IPS-18c (cell line): ENCODE measurements around the gene SERPINB10.

Experiments
- H3K4me3 ChIP-seq: 2 replicates; pipeline ENCODE4 v1.7.0; 2013; ENCODE audit warnings: low read depth, mild to moderate bottlenecking, low read length, moderate library complexity; ENCODE audit not compliant: insufficient read depth
- H3K9me3 ChIP-seq: one replicate; pipeline ENCODE4 v1.6.1; 2013; ENCODE audit warnings: mild to moderate bottlenecking, low read length, moderate library complexity; ENCODE audit not compliant: control insufficient read depth, insufficient read depth

Gene SERPINB10

DNA sequence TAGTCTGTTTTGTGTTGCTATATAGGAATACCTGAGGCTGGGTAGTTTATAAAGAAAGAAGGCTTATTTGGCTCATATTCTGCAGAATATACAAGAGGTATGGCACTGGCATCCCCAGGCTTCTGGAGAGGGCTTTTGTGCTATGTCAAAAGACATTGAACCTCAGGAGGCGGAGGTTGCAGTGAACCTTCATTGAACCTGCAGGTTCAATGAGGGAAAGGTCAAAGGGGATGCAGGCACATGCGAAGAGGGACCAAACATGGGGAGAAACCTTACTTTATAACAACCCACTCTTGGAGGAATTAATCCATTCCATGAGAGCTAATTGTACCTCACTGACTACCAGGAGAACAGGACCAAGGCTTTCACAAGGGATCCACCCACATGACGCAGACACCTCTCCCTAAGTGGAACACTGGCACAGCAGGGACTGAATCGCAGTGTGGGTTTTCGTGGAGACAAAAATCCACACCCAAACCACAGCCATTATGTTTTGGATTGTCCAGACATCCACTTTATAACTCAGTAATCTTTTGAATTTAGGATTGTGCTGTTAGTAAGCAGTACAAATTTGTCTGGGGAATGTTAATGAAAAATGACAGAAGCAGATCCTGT, 58.1 kb downstream of the SERPINB10 start:
- Histone ChIP-seq H3K9me3 (no peaks in the 10 kb centered on the region), H3K4me3 (no peak overlapping the region)

DNA sequence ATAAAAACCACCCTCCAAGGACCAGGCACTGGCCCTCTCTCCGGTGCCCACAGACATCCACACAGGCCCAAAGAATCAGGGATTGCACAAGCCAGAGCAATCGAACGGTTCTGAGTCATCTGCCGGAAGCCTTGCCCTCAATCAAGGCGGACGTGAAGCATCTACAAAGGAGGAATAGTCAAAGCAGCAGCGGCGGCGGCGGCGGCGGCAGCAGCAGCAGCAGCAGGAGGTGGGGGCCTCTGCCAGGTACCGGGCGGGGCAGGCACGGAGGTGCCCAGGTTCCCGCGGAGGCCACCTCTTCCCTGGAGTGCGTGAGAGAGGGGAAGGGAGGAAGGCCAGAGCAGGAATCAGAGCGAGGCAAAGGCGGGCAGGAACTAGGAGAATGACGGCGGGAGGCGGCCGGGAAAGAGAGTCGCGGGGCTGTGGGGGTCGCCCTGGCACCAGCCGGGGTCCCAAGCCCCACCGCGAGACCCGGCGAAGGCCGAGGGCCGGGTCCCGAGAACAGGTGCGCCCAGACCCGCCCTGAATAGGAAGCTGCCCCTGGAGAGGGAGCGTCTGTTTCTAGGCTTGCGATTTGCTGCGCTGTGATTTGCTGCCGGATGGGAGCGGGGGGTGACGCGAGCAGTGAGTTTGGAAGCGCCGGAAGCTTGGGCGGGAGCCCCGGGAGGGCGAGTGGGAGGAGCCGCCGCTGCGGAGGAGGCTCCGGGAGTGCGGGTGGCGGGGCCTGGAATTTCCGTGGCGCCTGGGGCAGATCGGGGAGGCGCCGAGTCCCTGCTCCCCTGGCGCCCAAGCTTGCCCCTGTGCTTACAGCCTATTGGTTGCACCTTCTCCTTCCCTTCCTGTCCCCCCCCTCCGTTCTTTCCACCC, 62.4 kb downstream of the SERPINB10 start, which contains the start of gene SERPINB8:
TSS of gene SERPINB8 (plus strand) at position 140 of the 867 bp plus-strand sequence. CDS start 8,228 bp downstream, outside the sequence.
- Histone ChIP-seq H3K9me3 (no peaks in the 10 kb centered on the region), H3K4me3 (peak within 1 kb of the TSS; percentile 79)

DNA sequence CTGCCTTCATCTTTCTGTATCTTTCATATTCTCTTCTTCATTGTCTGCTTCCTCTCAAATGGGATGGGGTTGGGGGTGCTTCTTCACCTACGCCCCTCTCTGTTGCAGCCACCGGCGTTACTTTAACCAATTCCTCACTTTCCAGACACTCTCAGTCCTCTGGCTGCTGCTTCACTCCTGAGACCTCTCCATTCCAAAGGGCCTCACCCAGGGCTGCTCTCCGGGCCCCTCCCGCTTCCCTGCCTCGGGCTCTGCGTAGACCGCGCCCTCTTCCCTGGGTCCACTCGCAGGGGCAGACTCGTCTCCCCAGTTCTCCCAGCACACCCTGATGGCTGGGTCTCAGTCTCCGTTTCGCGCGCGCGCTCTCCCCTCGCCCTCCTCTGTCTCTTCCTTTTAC, 63.0 kb downstream of the SERPINB10 start:
- peak overlapping the region; percentile 79 for H3K4me3 ChIP-seq
- H3K9me3 ChIP-seq, result no peaks in the 10 kb centered on the region

DNA sequence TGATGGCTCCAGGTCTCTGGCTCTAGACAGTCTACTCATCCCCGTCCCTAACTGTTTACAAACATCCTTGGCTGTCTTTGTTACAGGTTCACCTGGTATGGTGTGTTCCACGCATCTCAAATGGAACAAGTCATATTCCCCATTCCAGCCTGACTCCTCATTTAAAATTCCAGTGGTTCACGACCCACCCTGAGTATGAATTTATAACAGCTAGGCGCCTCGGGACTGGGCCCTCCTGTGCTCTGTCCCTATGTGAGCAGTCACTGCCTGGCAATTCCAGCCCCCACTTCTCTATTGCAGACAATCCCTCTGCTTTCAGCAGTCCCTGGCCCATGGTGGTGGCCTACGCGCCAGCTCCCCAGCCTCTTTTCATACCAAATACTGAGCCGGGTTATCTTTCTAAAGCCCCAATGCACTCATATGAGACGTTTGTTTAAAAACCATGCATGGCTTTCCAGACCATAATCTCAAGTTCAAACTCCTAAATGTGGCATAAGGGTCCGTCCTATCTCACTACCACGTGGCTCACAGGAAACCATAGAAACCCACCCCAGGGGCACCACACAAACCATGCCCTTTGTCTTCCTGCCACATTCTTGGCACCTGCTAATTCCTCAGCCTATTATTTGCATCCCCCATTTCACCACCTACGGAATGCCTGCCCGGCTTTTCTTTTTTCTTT, 63.7 kb downstream of the SERPINB10 start:
- Histone ChIP-seq H3K4me3 (peak overlapping the region; percentile 79; the same call in 1 of the 2 replicates), H3K9me3 (no peaks in the 10 kb centered on the region)

DNA sequence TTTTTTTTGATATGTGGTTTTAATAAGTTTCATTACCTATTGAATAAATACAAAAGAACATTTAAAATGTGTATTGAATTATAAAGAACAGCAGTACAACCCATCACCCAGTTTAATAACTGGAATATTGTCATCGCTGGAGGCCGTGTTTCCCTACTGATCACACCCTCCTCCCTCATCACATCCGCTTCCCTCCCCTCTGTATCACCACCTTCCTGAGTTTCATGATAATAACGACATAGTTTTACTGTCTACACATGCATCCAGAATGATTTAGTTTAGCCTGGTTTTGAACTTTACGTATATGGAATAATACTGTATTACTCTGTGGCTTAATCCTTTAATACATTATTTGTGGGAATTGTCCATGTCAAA, 64.2 kb downstream of the SERPINB10 start:
- Histone ChIP-seq H3K9me3 (no peaks in the 10 kb centered on the region), H3K4me3 (no peak overlapping the region)

DNA sequence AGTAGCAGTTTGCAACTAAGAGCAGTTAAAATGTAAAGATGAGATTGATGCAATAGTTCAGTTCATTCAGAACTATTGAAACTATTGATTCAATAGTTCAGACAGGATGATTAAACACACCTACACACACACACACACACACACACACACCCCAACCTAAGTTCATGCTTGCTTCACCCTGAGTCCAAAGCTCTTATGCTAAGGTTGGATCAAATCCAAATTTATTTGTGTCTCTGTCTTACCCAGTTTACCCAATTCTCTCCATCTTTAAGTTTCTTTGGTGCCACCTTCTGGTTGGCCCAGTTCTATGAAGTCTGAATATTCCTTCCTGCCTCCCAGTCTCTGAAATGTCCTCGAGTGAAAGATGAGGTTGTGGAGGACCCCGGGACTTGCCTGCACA, 67.2 kb downstream of the SERPINB10 start:
- no peaks in the 10 kb centered on the region for H3K9me3 ChIP-seq
- no peak overlapping the region for H3K4me3 ChIP-seq

DNA sequence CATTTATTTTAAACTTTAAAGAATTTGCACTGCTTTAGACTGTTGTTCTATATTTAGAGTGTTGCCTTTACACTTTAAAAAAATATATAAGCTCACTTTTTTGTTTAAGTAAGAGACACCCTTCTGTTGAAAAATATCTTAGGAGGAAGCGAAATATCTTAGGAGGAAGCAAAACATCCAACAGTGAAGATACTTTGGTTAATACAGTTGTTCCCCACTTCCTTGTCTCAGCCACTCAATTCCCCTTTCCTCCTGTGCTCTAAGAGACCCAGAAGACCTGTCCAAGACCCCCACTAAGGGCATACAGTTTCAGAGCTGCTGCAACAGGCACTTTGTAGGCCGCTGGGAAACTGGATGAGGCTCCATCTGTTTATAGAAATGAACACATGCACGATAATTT, 67.9 kb downstream of the SERPINB10 start:
- no peaks in the 10 kb centered on the region for H3K9me3 ChIP-seq
- H3K4me3 ChIP-seq, result no peak overlapping the region

DNA sequence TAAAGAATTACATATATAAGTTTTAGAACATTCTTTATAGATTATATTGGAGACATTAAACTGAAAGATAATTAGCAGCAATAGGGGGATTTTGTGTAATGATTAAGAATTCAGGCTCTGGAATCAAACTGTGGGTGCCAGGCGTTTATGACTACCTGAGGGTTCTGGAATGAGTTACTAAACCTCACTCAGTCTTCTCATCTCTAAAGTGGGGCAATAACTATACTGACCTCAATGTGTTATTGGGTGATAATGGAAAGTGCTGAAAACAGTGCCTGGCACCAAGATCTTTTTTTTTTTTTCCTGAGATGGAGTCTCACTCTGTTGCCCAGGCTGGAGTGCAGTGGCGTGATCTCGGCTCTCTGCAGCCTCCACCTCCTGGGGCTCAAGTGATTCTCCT, 69.3 kb downstream of the SERPINB10 start:
- H3K4me3 ChIP-seq, result no peak overlapping the region
- no peaks in the 10 kb centered on the region for H3K9me3 ChIP-seq

DNA sequence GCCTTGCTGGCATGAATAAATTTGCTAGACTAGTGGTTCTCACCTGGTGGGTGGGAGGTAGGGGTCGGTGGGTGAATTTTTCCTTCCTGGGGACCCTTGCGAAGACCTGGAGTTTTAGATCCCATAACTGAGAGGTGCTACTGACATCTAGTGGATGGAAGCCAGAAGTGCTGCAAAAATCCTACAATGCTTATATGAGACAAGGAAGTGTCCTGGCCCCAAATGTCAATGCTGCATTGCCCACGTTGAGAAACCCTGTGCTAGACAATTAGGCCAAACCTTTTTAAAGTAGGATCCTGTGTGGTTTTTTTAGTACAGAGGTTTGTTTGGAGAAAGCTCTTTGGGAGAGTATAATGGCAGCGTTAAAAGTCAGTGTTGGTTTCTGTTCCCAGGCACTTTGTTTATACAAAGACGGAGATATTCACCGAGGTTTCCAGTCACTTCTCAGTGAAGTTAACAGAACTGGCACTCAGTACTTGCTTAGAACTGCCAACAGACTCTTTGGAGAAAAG, 71.7 kb downstream of the SERPINB10 start:
- H3K4me3 ChIP-seq, result no peak overlapping the region
- no peaks in the 10 kb centered on the region for H3K9me3 ChIP-seq

DNA sequence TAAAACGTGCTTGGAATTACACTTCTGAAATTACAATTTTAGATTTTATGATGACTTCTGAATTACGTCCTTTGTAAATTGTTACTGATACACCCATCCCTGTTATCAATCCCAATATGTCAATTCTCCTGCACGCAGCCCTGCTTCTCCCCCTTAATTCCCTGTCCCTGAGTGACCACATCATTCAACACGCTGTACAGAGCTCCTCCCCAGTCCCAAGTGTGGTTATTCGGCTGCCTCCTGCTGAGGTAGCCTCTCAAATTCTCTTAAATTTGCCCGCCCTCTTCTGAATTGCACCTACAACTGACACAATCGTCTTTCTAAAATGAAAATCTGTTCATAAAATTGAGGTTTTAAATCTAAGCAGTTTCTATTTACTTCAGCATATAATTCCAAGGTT, 72.3 kb downstream of the SERPINB10 start:
- Histone ChIP-seq H3K9me3 (no peaks in the 10 kb centered on the region), H3K4me3 (no peak overlapping the region)

DNA sequence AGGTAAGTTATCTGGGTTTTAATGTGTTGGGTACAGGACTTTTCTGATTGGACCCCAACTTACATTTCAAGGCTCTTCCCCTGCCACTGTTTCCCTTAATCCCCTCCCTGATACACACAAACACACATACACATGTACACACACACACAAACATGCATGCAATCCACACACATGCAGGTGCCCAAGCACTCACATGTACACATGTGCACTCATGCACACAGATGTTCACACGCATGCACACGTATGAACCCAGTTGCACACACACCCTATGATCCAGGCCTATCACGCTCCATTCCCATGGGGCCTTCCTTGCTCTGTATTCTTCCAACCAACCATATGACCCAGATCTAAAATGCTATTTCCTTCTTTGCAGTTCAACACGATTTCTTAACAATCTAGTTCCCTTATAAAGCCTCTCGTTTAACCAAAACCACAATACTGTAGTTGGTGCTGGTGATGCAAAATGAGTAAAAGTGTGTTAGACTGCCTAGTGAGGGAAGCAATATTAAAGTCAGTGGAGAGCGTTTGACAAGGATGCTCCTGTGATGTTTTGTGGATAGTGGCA, 73.2 kb downstream of the SERPINB10 start:
- no peaks in the 10 kb centered on the region for H3K9me3 ChIP-seq
- H3K4me3 ChIP-seq, result no peak overlapping the region

DNA sequence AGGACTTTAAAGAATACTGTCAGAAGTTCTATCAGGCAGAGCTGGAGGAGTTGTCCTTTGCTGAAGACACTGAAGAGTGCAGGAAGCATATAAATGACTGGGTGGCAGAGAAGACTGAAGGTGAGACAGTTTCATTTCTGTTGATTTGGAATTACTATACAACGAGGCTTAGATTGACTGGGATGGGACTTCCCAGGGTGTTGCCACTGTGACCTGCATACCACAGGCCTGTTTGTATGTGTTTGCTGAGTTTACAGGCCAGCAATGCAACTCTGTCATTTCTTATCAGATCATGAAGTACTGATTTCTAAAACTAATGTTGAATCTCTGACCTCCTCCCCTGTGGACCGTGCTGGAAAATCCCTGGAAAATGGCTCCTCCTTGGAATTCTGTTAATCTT, 74.0 kb downstream of the SERPINB10 start:
- H3K4me3 ChIP-seq, result no peak overlapping the region
- H3K9me3 ChIP-seq, result no peaks in the 10 kb centered on the region

DNA sequence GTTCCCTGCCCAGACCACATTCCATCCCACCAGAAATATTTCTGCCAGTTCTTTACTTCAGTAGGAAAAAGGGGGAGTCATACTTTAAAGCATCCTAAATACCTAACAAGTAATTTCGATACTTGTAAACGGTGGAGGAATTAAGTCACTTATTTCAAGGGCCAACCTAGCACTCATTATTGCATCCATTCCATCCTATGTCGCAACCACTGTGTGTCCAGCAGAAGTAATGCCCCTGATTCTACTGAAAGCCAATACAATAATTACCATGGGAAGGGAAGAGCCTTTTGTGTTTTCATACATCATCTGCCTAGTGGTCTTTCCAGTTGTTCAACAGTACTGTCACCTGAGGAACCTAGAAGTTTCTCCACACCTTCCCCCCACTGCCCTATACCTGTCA, 74.6 kb downstream of the SERPINB10 start:
- no peaks in the 10 kb centered on the region for H3K9me3 ChIP-seq
- H3K4me3 ChIP-seq, result no peak overlapping the region
